IMR-90 (cell line): ENCODE data around the gene HSPB7. TPM values are rescaled to one million over a fixed set of nuclear protein-coding genes. Genes with fewer than 3 reads are reported as not detected.
A peak's percentile ranks its signal among the peaks of the same experiment; 100 is the strongest.

Experiments used
- ATAC-seq: fragments of 200-7000 bp; cut with Tn5 transposase; 2 replicates; pipeline ENCODE4 v1.9.1; 2020; ENCODE audit warnings: low read depth, mild to moderate bottlenecking, moderate library complexity
- BruUV-seq: library from RNA; stranded (reverse); fragments of 400-500 nt; replicated peaks from 2 replicates; lab custom pipeline; 2021; lab: Mats Ljungman, UMichigan
- CTCF ChIA-PET: fragments of 300-600 bp; formaldehyde crosslinking; extraction: SDS; loops from one replicate; lab custom pipeline; 2021; ENCODE audit warnings: antibody characterized with exemption; lab: Yijun Ruan, JAX
- POLR2A ChIA-PET: fragments of 300-600 bp; sonication (Branson Sonifier 250); formaldehyde crosslinking; loops from one replicate; lab custom pipeline; 2022; ENCODE audit warnings: antibody characterized with exemption; ENCODE audit not compliant: unreplicated experiment; lab: Charles Lee
- DNase-seq: peaks from one replicate; pipeline ENCODE4 v3.0.0; 2013
- H2AFZ ChIP-seq: replicated peaks from 2 replicates; pipeline ENCODE3; 2013; ENCODE audit warnings: low read length, mild to moderate bottlenecking; ENCODE audit not compliant: poor library complexity
- H2AK5ac ChIP-seq: 2 replicates; pipeline ENCODE4 v1.6.1; 2013; ENCODE audit warnings: low read depth, low read length, inconsistent platforms
- H2AK9ac ChIP-seq: replicated peaks from 2 replicates; pipeline ENCODE3; 2013; ENCODE audit warnings: mild to moderate bottlenecking, low read depth, low read length, moderate library complexity; ENCODE audit not compliant: poor library complexity
- H2BK120ac ChIP-seq: 2 replicates; pipeline ENCODE4 v1.6.1; 2013; ENCODE audit warnings: low read depth, low read length, inconsistent platforms
- H2BK15ac ChIP-seq: 3 replicates; pipeline ENCODE4 v1.6.1; 2013; ENCODE audit warnings: low read depth, low read length, inconsistent platforms
- H2BK20ac ChIP-seq: 2 replicates; pipeline ENCODE4 v1.6.1; 2013; ENCODE audit warnings: low read depth, mild to moderate bottlenecking, inconsistent platforms, low read length, moderate library complexity
- H2BK5ac ChIP-seq: 2 replicates; pipeline ENCODE4 v1.6.1; 2013; ENCODE audit warnings: mild to moderate bottlenecking, low read depth, low read length, inconsistent platforms; ENCODE audit not compliant: poor library complexity, severe bottlenecking
- H3K14ac ChIP-seq: replicated peaks from 2 replicates; pipeline ENCODE4 v1.6.1; 2013; ENCODE audit warnings: low read depth, low read length, inconsistent platforms
- H3K18ac ChIP-seq: 2 replicates; pipeline ENCODE4 v1.6.1; 2013; ENCODE audit warnings: low read depth, low read length, control low read depth
- H3K23ac ChIP-seq: 2 replicates; pipeline ENCODE4 v1.6.1; 2013; ENCODE audit warnings: low read depth, low read length, inconsistent platforms
- H3K27ac ChIP-seq: 2 replicates; pipeline ENCODE4 v1.5.1; 2013; ENCODE audit warnings: mild to moderate bottlenecking, control low read depth, low read length; ENCODE audit not compliant: insufficient read depth
- H3K27me3 ChIP-seq: 2 replicates; pipeline ENCODE4 v1.6.1; 2013; ENCODE audit warnings: low read length; ENCODE audit not compliant: control insufficient read depth, insufficient read depth
- H3K36me3 ChIP-seq: 2 replicates; pipeline ENCODE4 v1.6.1; 2013; ENCODE audit warnings: low read length, mixed read lengths; ENCODE audit not compliant: control insufficient read depth, insufficient read depth
- H3K4ac ChIP-seq: 2 replicates; pipeline ENCODE4 v1.6.1; 2013; ENCODE audit warnings: low read depth, low read length, inconsistent platforms
- H3K4me1 ChIP-seq: 2 replicates; pipeline ENCODE4 v1.6.1; 2013; ENCODE audit warnings: low read length, mixed read lengths; ENCODE audit not compliant: control insufficient read depth, insufficient read depth
- H3K4me2 ChIP-seq: 2 replicates; pipeline ENCODE4 v1.6.1; 2013; ENCODE audit warnings: low read depth, mild to moderate bottlenecking, control low read depth, low read length, moderate library complexity
- H3K4me3 ChIP-seq: 2 replicates; pipeline ENCODE4 v1.5.1; 2013; ENCODE audit warnings: low read depth, mild to moderate bottlenecking, control low read depth, low read length, moderate library complexity; ENCODE audit not compliant: insufficient read depth
- H3K56ac ChIP-seq: 2 replicates; pipeline ENCODE4 v1.6.1; 2013; ENCODE audit warnings: low read length, inconsistent platforms; ENCODE audit not compliant: insufficient read depth; ENCODE audit errors: extremely low read depth
- H3K79me1 ChIP-seq, 2 experiments: 2 replicates each; pipeline ENCODE4 v1.6.1; 2013; ENCODE audit warnings: low read length in 2 of 2, inconsistent platforms in 1 of 2, low read depth in 1 of 2
- H3K9ac ChIP-seq: 2 replicates; pipeline ENCODE4 v1.6.1; 2013; ENCODE audit warnings: low read depth, low read length, control low read depth
- H3K9me1 ChIP-seq: 2 replicates; pipeline ENCODE4 v1.6.1; 2013; ENCODE audit warnings: low read length, inconsistent platforms; ENCODE audit not compliant: insufficient read depth
- H3K9me3 ChIP-seq: 2 replicates; pipeline ENCODE4 v1.6.1; 2013; ENCODE audit warnings: low read length; ENCODE audit not compliant: control insufficient read depth, insufficient read depth
- H4K20me1 ChIP-seq: 2 replicates; pipeline ENCODE4 v1.6.1; 2013; ENCODE audit warnings: low read length, inconsistent platforms; ENCODE audit not compliant: insufficient read depth
- H4K5ac ChIP-seq: 2 replicates; pipeline ENCODE4 v1.6.1; 2013; ENCODE audit warnings: mild to moderate bottlenecking, low read depth, low read length, control low read depth
- H4K8ac ChIP-seq, 2 experiments: 2 replicates each; pipeline ENCODE4 v1.6.1; 2013; ENCODE audit warnings: low read depth in 2 of 2, low read length in 2 of 2, control low read depth in 1 of 2, inconsistent platforms in 1 of 2
- H4K91ac ChIP-seq: 2 replicates; pipeline ENCODE4 v1.6.1; 2013; ENCODE audit warnings: low read depth, low read length, inconsistent platforms; ENCODE audit not compliant: insufficient read depth
- BHLHE40 ChIP-seq: fragments of 150-350 bp; IDR thresholded peaks from 2 replicates; pipeline ENCODE4 v1.6.1; 2016; ENCODE audit warnings: mild to moderate bottlenecking, low read depth, low read length
- CEBPB ChIP-seq: IDR thresholded peaks from 2 replicates; pipeline ENCODE4 v1.6.1; 2012; ENCODE audit warnings: low read depth, low read length, improper control_type of control experiment
- CTCF ChIP-seq: conservative IDR thresholded peaks from 2 replicates; pipeline ENCODE4 v1.5.1; 2012; ENCODE audit warnings: mild to moderate bottlenecking, low read depth, low read length, improper control_type of control experiment
- ELK1 ChIP-seq: fragments of 150-350 bp; IDR thresholded peaks from 2 replicates; pipeline ENCODE4 v1.6.1; 2016; ENCODE audit warnings: low read depth, mild to moderate bottlenecking, low read length, moderate library complexity, borderline replicate concordance
- FOS ChIP-seq: fragments of 150-350 bp; IDR thresholded peaks from 2 replicates; pipeline ENCODE4 v1.6.1; 2016; ENCODE audit warnings: low read depth, low read length
- MAZ ChIP-seq: IDR thresholded peaks from 2 replicates; pipeline ENCODE4 v1.6.1; 2012; ENCODE audit warnings: low read depth, mild to moderate bottlenecking, low read length, improper control_type of control experiment, moderate library complexity, borderline replicate concordance
- NFE2L2 ChIP-seq: fragments of 150-350 bp; IDR thresholded peaks from 2 replicates; pipeline ENCODE4 v1.6.1; 2016; ENCODE audit warnings: low read depth, mild to moderate bottlenecking, low read length
- POLR2A ChIP-seq: IDR thresholded peaks from 2 replicates; pipeline ENCODE4 v1.6.1; 2012; ENCODE audit warnings: mild to moderate bottlenecking, low read depth, low read length
- RAD21 ChIP-seq: IDR thresholded peaks from 2 replicates; pipeline ENCODE4 v1.6.1; 2012; ENCODE audit warnings: low read length, improper control_type of control experiment
- RCOR1 ChIP-seq: IDR thresholded peaks from 2 replicates; pipeline ENCODE4 v1.6.1; 2012; ENCODE audit warnings: mild to moderate bottlenecking, low read length, improper control_type of control experiment; ENCODE audit not compliant: insufficient replicate concordance
- RFX5 ChIP-seq: IDR thresholded peaks from 2 replicates; pipeline ENCODE4 v1.8.0; 2012; ENCODE audit warnings: low read depth, mild to moderate bottlenecking, low read length, moderate library complexity
- SMC3 ChIP-seq: fragments of 150-350 bp; IDR thresholded peaks from 2 replicates; pipeline ENCODE4 v1.6.1; 2016; ENCODE audit warnings: low read depth, mild to moderate bottlenecking, antibody characterized with exemption, low read length, moderate library complexity
- USF2 ChIP-seq: fragments of 150-350 bp; IDR thresholded peaks from 2 replicates; pipeline ENCODE4 v1.6.1; 2017; ENCODE audit warnings: mild to moderate bottlenecking, antibody characterized with exemption, low read length, low read depth
- WGBS, 2 experiments: methylation state at CpG; one replicate each; pipeline versions ENCODE4 v1.1.5 to v1.1.7; 2013; ENCODE audit warnings: missing lambda C conversion rate in 2 of 2; ENCODE audit not compliant: insufficient read length in 1 of 2; ENCODE audit errors: extremely low coverage in 2 of 2; 5-methylcytosine and 5-hydroxymethylcytosine counted together
- dilution Hi-C: fragments of 300-500 bp; cut with HindIII; formaldehyde crosslinking; loops from one replicate; pipeline ENCODE4 v1.14.3; 2018; ENCODE audit warnings: low sequenced_read_pairs; ENCODE audit not compliant: unreplicated experiment
- in situ Hi-C: fragments of 300-500 bp; cut with MboI; formaldehyde crosslinking; loops from 3 replicates; pipeline ENCODE4 v1.14.3; 2019; ENCODE audit warnings: low sequenced_read_pairs, inconsistent platforms, mixed read lengths
- intact Hi-C: fragments of 100-400 bp; cut with micrococcal nuclease; formaldehyde crosslinking; loops from 2 replicates; pipeline ENCODE4 v1.10.0; 2022
- polyA plus RNA-seq, 3 experiments: library from polyadenylated mRNA; depleted of rRNA; stranded (reverse); fragments of >200 nt; gene quantifications; 2 replicates each; pipeline ENCODE4 v1.2.3, GENCODE V29; 2012; ENCODE audit warnings: low replicate concordance in 1 of 3
- total RNA-seq: library from RNA; depleted of rRNA; stranded (reverse); fragments of >200 nt; gene quantifications from 2 replicates; pipeline ENCODE4 v1.2.3, GENCODE V29; 2012

HSPB7 gene
- total and polyA plus RNA-seq, 2 of the 4 experiments (the other 2 are of a cell fraction): 0.54 to 3.0 TPM

- peaks cover 17% of the 10 kb centered on the region for H3K4me1 ChIP-seq
- POLR2A ChIA-PET: no interaction called here
- no peak overlapping the region for H2AK9ac ChIP-seq
- peak overlapping the region; percentile 87 for H2AFZ ChIP-seq
- H4K5ac ChIP-seq: no peak overlapping the region
- CTCF ChIA-PET: interaction anchor here (1.1 kb wide), 1 partner anchor 222 kb away, joined by 3 read pairs; no protein-coding TSS in a partner anchor
- no TSS peak for BruUV-seq
- peak overlapping the region; percentile 58; the same call in 1 of the 2 replicates for H4K91ac ChIP-seq
- no peak overlapping the region for H3K27ac ChIP-seq
- no peaks in the 10 kb centered on the region for H3K79me1 ChIP-seq
- no peak overlapping the region for H3K14ac ChIP-seq
- H3K18ac ChIP-seq: no peak overlapping the region
- H3K27me3 ChIP-seq: no peaks in the 10 kb centered on the region
- H3K9me1 ChIP-seq: peaks cover 3% of the 10 kb centered on the region
- H2AK5ac ChIP-seq: no peak overlapping the region
- H2BK5ac ChIP-seq: no peak overlapping the region
- 37% methylated on average over 6 of the region's 28 CpGs; no CpG with 5 or more reads in 1 of the 2 experiments for WGBS, 2 experiments
- H3K36me3 ChIP-seq: no peaks in the 10 kb centered on the region
- H3K9me3 ChIP-seq: no peaks in the 10 kb centered on the region
- peak overlapping the region; percentile 59; the same call in 1 of the 2 replicates for H3K4me2 ChIP-seq
- H2BK15ac ChIP-seq: no peak overlapping the region; the same call in 1 of the 3 replicates
- H2BK120ac ChIP-seq: no peak overlapping the region
- DNase-seq: peak; percentile 70
- H3K9ac ChIP-seq: no peak overlapping the region
- H3K4ac ChIP-seq: peak overlapping the region; percentile 53; the same call in 1 of the 2 replicates
- TF ChIP-seq RCOR1 (no peak), RFX5 (no peak), SMC3 (no peak), CEBPB (no peak), RAD21 (no peak), NFE2L2 (no peak), MAZ (peak; percentile 90), USF2 (no peak), CTCF (no peak), BHLHE40 (no peak), FOS (peak; percentile 74), ELK1 (no peak), POLR2A (no peak)
- 0 out of 2 replicates have a peak, but pooled peaks cover 4% of the 10 kb centered on the region for H4K20me1 ChIP-seq
- intact Hi-C loops (no loop called here), dilution Hi-C loops (no loop called here), in situ Hi-C loops (no loop called here)
- peak overlapping the region; percentile 8 for H3K4me3 ChIP-seq
- peak; percentile 68 for ATAC-seq
- no peak overlapping the region for H3K23ac ChIP-seq
- no peak overlapping the region for H2BK20ac ChIP-seq
- peak overlapping the region in 1 of 2 experiments; percentile 78; a peak in 1 of 4 replicates for H4K8ac ChIP-seq
- H3K56ac ChIP-seq: no peak overlapping the region
Measured at GRCh38 chr1:16013220-16013907, 4.5 kb downstream of the HSPB7 start.
